ENCODE results near the gene GALNT2.
A peak's percentile ranks its signal among the peaks of the same experiment; 100 is the strongest.

GALNT2 gene

DNA sequence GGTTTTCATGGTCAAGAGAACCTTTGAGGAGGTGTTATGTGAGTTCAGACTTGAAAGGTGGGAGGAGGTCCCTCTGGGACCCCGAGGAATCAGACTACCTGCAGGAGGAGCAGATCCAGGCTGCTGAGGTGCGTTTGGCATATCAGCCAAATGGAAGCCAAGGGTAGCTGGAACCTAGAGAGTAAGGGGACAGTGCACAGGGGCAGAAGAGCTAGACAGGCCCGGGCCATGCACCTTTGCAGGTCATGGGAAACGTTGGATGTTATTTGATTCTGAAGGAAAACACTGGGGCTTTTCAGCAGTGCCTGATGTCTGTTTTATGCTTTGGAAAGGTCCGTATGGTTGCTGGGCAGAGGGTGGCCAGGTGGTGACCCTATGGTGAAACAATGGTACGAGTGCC, 189.9 kb downstream of the GALNT2 start:
- DNase-seq (ENCODE audit: low read depth in 2 of 2): no peak

DNA sequence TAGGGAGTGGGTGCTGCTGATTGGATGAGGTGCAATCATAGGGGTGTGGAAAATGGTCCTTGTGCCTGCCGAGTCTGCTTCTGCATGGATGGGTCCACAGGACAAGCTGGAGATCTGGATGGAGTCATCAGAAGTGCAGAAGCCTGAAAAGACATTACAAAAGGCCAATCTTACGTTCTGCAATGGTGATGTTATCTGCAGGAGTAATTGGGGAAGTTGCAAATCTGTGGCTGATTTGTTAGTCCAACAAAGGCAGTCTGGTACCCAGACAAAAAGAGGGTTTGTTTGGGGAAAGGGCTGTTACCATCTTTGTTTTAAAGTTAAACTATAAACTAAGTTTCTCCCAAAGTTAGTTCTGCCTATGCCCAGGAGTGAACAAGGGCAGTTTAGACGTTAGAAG, 192.6 kb downstream of the GALNT2 start:
- DNase-seq (ENCODE audit: low read depth in 2 of 2): no peak

DNA sequence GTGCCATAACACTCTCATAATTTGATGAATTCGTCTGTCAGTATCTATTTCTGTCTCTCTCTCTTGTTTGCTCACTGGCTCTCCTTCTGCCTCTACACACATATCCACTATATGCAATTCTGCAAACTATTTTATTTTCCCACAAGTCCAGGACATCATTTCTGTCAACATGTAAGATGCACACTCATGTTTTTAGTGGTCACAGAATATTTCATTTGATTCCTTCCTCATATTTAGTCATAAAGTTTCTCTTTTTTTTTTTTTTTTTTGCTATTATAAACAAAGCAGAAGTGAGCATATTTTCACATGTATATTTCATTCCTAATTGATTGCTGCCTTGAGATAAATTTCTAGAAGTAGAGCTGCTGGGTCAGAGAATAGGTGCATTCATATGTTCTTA, 193.8 kb downstream of the GALNT2 start:
- no peak for DNase-seq (ENCODE audit: low read depth in 2 of 2)

DNA sequence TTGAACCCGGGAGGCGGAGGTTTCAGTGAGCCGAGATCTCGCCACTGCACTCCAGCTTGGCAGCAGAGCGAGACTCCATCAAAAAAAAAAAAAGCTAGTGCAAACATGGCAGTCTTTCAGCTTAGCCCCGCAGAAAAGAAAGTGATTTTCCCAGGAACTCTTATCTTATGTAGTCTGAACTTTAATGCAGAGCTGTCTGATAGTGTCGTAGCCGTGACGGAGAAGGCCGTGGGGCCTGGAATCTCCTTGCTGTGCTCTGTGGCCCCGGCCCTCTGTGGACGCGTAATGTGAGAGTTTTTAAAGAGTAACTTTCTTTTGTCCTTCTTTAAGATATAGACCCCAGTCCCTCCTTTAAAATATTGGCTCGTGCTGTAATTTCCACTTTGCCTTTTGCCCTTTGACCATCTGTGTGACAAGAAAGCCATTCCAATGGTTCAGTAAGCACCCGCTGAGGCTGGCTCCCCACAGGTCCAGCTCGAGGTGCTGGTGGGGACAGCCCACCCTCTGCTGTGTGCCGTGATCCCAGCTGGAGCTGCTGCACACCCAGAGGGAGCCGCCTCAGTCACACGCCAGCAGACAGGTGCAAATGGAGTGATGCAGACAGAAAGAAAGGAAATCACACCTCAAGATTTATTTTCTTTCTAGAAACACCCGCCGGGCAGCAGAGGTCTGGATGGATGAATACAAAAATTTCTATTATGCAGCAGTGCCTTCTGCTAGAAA, 195.1 kb downstream of the GALNT2 start:
- DNase-seq (ENCODE audit: low read depth in 2 of 2): no peak

DNA sequence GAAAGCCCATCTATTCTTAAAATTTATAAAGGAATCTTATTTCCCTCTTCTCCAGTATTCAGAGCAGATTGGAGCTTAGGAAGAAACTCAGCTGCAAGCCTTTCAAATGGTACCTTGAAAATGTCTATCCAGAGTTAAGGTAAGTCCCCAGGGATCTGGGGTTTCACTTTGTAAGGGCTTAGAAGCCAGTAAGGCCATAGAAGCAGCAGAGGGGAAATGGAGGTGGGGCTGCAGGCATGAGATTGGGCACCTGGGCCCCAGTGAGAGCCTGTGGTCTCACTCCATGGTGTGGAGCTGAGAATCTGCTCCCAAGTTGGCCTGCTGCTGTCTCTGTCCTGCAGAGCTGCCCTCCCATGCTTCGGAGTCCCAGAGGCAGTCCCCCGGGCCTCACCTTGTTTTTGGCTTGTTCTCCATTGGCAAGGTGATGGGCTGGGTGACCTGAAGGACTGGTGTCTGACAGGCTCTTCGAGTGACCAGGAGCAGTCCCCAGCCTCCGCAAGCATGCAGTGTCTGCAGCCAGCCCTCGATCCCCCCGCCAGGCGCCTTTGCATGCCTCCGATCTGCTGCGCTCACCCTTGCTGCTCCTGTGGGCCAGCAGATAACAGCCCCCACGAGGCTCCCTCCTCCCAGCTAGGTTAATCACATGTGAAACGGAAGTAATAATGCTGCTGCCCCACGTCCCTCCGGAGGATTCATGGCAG, 196.0 kb downstream of the GALNT2 start:
- no peak for DNase-seq (ENCODE audit: low read depth in 2 of 2)

DNA sequence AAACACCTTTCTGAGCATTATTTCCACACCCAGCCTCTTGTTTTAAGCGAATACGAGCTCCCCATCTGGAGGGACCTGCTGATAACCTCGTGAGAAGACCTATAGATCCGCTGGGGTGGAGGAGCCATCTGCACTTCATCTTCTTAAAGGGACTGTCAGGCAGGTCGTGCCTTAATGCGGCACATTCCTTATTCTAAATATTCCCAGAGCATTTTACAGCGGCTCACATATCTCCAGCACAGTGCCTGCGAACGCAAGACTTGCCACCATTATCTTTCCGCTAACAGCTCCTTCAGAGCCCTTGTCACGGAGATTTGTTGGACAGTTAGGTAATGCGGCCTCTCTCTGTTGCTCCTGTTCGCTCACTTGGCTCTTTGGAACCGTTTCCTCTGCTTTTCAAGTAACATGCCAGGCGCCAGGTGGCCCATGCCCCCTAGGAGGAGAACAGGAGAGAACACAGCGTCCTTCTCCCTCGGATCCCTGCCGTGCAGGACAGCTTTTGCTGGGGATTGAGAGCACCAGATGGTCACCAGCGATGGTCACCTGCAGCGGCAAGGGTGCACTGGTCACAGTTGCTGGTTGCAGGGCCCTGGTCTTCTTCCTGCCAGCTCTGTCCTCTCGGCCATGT, 196.6 kb downstream of the GALNT2 start:
- DNase-seq (ENCODE audit: low read depth in 2 of 2): no peak

- DNase-seq (ENCODE audit: low read depth in 2 of 2): no peak
Observed at GRCh38 chr1:230264342-230264741, 197.3 kb downstream of the GALNT2 start.

DNA sequence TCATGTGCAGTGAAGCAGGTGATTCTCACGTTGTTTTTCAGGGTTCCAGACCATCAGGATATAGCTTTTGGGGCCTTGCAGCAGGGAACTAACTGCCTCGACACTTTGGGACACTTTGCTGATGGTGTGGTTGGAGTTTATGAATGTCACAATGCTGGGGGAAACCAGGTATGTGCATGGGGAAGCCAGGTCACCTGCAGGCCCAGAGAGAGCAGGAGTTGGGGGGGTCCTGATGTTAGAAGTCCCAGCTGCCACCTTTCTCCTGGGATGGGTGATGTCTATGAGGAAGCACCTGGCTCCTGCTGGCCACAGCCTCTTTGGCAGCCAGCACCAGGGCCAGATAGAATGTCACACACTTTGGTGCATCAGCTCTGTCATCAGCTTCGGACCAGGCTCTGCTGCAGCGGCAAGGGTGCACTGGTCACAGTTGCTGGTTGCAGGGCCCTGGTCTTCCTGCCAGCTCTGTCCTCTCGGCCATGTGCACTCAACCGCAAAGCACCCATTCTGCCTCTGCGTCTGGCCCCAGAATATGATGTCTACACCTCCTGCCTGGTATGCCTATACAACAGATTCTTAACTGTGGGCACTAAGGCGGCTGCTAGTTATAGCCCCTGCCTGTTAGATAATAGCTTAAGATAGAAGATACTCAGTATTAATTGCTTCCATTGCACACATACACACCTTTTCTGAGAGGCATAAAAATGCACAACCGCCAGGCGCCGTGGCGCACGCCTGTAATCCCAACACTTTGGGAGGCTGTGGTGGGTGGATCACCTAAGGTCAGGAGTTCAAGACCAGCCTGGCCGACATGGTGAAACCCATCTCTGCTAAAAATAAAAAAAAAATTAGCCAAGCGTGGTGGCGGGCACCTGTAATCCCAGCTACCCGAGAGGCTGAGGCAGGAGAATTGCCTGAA, 198.4 kb downstream of the GALNT2 start:
- DNase-seq (ENCODE audit: low read depth in 2 of 2): no peak

DNA sequence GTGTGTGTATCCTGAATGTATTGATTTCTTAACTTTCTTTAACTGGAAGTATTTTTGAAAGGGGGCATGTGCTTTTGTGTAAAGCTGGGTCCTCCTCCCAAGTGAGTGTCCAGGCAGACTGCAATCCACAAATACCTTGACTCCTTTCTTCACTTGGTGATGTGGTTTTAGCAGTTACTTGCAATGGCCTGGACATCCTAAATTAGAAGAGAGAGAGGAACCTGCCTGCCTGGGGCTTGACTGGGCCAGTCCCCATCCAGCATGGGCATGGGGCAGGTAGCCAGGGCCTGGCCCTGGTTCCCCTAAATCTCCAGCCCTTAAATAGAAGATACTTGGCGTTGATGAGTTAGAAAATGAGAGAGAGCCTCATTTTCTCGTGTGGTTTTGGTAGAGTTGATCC, 199.4 kb downstream of the GALNT2 start:
- no peak for DNase-seq (ENCODE audit: low read depth in 2 of 2)

GRCh38 chr1:230267338-230268065, 200.5 kb downstream of the GALNT2 start:
- no peak for DNase-seq (ENCODE audit: low read depth in 2 of 2)

GRCh38 chr1:230268371-230269170, 201.5 kb downstream of the GALNT2 start:
- DNase-seq (ENCODE audit: low read depth in 2 of 2): no peak

DNA sequence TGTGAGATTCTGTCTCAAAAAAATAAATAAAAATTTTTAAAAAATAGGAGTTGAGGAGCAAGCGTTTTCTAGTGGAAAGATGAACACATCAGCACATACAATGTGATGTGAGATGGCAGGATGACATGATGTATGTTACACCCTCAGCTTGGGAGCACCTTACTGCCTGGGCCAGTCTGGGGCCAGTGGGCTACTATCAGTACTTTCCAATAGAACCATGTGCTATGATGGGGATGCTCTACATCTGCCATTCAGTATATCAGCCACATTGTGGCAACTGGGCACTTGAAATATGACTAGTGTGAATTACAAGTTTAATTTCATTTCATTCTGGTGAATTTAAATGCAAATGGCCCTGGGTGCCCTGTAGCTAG, 203.1 kb downstream of the GALNT2 start:
- no peak for DNase-seq (ENCODE audit: low read depth in 2 of 2)

DNA sequence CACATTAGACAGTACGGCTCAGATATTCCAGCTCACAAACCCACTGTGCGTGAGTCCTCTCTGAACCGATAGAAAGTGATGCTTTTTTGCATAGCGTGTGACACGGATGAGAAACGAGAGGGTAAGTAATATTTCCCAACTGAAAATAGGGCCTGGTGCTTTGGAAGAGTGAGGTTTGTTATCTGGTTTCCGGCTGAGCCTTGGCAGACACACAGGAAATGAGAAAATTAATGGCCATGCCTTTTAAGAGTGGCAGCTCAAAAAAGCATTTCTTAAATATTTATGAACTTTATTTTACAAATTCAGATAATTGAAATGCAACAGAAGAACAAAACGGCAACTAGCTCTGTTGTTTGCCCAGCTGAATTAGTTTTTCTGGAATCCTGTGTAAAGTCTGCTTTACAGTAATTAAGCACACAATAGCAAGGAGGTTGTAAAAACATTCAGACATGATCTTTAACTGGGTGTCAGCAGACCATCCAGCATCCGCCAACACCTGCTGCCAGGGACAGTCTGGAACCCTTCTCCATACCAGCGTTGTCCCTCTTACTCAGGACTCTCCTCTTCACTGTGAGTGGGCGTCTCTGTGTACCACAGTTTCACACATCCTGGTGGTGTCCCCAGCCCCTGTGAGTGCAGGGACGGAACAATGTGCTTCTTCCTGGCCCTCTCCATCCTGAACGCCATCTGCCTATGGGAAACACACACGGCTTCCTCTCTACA, 203.7 kb downstream of the GALNT2 start:
- peak in 1 of 2 experiments; percentile 22 for DNase-seq (ENCODE audit: low read depth in 2 of 2)

DNA sequence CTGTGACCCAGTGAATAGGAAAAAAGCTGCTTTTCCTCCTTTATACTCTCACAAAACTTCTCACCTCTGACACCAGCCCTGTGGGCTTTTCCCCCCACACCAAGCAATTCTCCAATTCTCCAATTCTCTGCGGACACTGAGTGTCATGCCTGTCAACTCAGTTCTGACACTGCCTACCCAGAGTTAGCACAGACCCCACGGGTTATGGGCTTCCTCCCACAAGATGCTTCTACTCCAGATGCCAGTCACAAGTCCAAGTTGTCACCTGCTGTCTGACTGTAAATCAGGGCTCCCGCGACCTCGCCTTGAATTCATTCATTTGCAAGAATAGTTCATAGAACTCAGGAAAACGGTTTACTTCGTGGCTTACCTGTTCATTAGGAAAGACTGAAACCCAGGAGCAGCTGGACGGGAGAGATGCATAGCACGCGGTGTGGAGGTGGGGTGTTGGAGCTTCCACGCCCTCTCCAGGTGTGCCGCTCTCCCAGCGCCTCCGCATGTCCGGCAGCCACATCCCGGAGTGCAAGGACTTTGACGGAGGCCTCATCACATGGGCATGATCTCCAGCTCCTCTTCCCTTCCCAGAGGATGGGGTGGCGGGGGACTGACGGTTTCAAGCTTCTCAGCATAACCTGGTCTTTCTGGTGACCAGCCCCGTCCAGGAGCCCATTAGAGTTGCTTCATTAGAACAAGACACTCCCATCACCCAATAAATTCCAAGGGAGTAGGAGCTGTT, 204.4 kb downstream of the GALNT2 start:
- DNase-seq (ENCODE audit: low read depth in 2 of 2): no peak

GRCh38 chr1:230272557-230272956, 205.5 kb downstream of the GALNT2 start:
- DNase-seq (ENCODE audit: low read depth in 2 of 2): no peak

- no peak for DNase-seq (ENCODE audit: low read depth in 2 of 2)
Observed at GRCh38 chr1:230273141-230273710, 206.2 kb downstream of the GALNT2 start.

DNA sequence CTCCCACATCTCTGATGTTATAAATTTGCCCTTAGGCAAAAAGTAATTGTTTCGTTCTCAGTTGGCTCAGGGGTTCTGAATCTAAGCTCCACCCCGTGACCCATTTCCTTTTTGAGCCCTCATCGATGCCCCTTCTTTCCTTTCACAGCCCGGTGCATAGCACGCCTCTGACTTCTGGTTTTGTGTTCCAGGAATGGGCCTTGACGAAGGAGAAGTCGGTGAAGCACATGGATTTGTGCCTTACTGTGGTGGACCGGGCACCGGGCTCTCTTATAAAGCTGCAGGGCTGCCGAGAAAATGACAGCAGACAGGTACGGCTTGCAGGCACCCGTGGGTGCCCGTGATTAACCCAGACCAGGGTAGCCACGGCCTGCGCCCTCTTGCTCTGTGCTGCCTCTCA, 207.2 kb downstream of the GALNT2 start:
- DNase-seq (ENCODE audit: low read depth in 2 of 2): no peak

DNA sequence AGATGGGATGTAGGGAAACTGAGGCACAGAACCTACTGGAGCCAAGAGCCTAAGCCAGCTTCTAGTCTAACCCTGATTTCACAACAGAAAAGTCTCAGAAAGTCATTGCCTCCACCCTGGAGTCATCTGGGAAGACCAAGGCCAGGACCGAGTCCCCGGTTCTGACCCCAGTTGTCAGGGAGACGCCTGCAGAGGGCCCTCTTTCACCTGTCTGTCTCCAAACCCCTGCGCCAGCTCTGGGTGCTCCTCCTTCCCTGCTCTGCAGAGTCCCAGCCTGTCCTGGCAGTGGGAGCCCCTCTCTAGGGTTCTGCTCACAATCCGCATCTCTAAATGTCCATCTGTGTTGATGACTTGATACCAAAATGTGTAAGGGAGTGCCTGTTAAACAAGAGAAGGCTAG, 209.4 kb downstream of the GALNT2 start:
- DNase-seq (ENCODE audit: low read depth in 2 of 2): no peak
